GM12874 (cell line): ENCODE measurements around the gene ANKRD44.

ENCODE experiments used
- TF ChIP-seq, protein P1 (sequence below): IDR thresholded peaks from 2 replicates; pipeline ENCODE4 v1.5.1; 2011; ENCODE audit warnings: low read depth, mild to moderate bottlenecking, control low read depth, low read length, moderate library complexity; ENCODE audit not compliant: insufficient read depth

The ANKRD44 gene

GRCh38 chr2:197075281-197075680 lies 235.3 kb downstream of the ANKRD44 start:
- TF ChIP-seq, protein P1, sequence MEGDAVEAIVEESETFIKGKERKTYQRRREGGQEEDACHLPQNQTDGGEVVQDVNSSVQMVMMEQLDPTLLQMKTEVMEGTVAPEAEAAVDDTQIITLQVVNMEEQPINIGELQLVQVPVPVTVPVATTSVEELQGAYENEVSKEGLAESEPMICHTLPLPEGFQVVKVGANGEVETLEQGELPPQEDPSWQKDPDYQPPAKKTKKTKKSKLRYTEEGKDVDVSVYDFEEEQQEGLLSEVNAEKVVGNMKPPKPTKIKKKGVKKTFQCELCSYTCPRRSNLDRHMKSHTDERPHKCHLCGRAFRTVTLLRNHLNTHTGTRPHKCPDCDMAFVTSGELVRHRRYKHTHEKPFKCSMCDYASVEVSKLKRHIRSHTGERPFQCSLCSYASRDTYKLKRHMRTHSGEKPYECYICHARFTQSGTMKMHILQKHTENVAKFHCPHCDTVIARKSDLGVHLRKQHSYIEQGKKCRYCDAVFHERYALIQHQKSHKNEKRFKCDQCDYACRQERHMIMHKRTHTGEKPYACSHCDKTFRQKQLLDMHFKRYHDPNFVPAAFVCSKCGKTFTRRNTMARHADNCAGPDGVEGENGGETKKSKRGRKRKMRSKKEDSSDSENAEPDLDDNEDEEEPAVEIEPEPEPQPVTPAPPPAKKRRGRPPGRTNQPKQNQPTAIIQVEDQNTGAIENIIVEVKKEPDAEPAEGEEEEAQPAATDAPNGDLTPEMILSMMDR, result no peak

- TF ChIP-seq, protein P1, result no peak
Observed at GRCh38 chr2:197073701-197074433, 236.7 kb downstream of the ANKRD44 start.

DNA sequence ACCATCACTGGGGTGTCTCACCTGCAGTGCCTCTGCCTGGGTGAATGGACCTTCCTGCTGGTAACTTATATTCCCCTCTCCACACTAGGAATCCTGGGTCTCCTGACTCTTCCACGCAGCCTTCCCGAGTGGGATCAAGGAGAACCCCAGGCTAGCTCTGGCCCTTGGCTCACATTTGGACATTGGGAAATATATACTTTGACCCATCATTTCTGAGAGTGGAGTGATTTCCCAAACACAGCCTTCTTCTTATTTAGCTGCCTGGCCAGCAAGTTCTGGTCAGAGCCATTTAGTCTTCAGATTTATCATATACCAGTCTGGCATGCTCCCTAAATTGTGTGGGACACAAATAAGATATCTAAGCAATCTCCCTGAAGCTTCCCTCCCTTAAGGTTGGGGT lies 237.3 kb downstream of the ANKRD44 start:
- TF ChIP-seq, protein P1, result no peak

GRCh38 chr2:197072533-197072932 lies 238.0 kb downstream of the ANKRD44 start:
- TF ChIP-seq, protein P1, result no peak

- TF ChIP-seq, protein P1, result no peak
Observed at GRCh38 chr2:197071790-197072436, 238.7 kb downstream of the ANKRD44 start.

DNA sequence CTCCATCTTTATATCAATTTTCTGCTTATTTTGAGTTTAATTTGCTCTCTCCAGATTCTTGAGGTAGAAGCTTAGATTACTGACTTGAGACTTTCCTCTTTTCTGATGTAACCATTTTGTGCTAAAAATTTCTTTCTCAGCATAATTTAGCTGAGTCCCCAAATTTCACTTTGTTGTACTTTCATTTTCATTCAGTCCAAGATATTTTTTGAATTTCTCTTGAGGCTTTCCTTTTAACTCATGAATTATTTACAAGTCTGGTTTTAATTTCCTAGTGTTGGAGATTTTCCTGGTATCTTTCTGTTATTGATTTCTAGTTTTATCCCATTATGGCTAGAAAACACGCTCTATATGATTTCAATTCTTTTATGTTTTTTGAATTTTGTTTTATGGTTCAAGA lies 239.4 kb downstream of the ANKRD44 start:
- TF ChIP-seq, protein P1, result no peak

DNA sequence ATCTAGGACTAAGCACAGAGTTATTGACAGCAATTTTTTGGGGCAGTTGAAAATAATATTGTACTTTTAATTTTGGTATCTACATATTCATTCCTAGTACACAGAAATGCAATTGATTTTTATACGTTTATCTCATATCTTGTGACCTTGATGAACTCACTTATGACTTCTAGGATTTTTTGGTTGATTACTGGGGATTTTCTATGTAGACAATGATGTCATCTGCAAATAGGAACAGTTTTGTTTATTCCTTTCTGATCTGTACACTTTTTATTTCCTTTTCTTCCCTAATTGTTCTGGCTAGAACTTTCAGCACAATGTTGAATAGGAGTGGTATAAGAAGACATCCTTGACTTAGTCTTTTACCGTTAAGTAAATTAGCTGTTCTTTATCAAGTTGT lies 240.6 kb downstream of the ANKRD44 start:
- TF ChIP-seq, protein P1, result no peak
